Measurements from ENCODE around the gene FADS1. TPM values are rescaled to one million over a fixed set of nuclear protein-coding genes. Genes with fewer than 3 reads are reported as not detected.

Gene FADS1
- total and polyA plus RNA-seq, 8 donors: 1.8 to 56.5 (median 11.7) TPM; not detected in 1

DNA sequence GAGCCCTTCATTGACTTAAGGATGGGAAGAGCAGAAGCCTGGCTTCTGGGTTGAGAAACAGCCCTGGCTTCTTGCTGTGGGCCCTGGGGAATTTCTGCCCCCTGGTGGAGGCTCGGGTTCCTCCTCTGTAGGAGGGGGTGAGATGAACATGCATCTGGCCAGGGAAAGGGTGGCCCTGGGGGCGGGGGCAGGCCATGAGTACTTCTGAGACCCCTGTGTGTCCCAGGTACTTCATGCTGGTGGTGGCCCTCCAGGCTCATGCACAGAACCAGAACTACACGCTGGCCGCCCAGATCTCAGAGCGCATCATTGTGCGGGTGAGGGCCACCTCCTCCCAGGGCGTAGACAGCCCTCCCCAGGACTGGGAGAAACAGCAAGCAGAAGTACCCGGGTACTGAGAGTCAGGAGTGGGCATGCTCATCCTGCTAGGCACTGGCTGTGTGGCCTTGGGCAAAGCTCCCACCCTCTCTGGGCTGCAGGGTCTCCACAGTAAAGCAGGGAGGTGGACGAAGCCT, 40.2 kb downstream of the FADS1 start:
- H3K36me3 ChIP-seq: peaks cover 22 to 70% (median 51%) of the 10 kb centered on the region in 4 donors
- TF ChIP-seq CTCF (IDR thresholded peaks at IDR 0.05) (peak in 5 of 7 experiments; percentile 28 to 79 (median 67)), POLR2A (IDR thresholded peaks at IDR 0.05) (no peak)

GRCh38 chr11:61775606-61776554, 40.9 kb downstream of the FADS1 start:
- no peaks in the 10 kb centered on the region for H3K27me3 ChIP-seq
- H3K4me3 ChIP-seq: peak overlapping the region in 1 of 4 donors; percentile 8
- peaks cover 34 to 71% (median 55%) of the 10 kb centered on the region in 4 donors for H3K4me1 ChIP-seq
- 55 to 77% (median 67%) methylated on average over 15 to 20 of the region's 20 CpGs for WGBS, 5 donors
- TF ChIP-seq POLR2A (IDR thresholded peaks at IDR 0.05) (no peak), CTCF (IDR thresholded peaks at IDR 0.05) (no peak), EP300 (IDR thresholded peaks at IDR 0.05) (no peak), POLR2AphosphoS5 (IDR thresholded peaks at IDR 0.05) (no peak)
- peaks cover 22 to 68% (median 43%) of the 10 kb centered on the region in 4 donors for H3K36me3 ChIP-seq
- peak in 1 of 2 donors; percentile 82 for DNase-seq
- intact Hi-C loops (cut with DNase I; ENCODE audit: low total_unique reads): no loop called here
- H3K27ac ChIP-seq: peak overlapping the region; percentile 43 to 91 (median 52)
- H3K9me3 ChIP-seq: no peaks in the 10 kb centered on the region

More for the DNA sequence above, 40.2 kb downstream of the FADS1 start:
- H3K27ac ChIP-seq: peak overlapping the region; percentile 43 to 91 (median 57)
- no peaks in the 10 kb centered on the region for H3K9me3 ChIP-seq
- H3K27me3 ChIP-seq: no peaks in the 10 kb centered on the region
- DNase-seq: peak; percentile 76 to 83
- H3K4me1 ChIP-seq: peaks cover 26 to 63% (median 47%) of the 10 kb centered on the region in 4 donors
- intact Hi-C loops (cut with DNase I; ENCODE audit: low total_unique reads): no loop called here
- WGBS, 5 donors: 47 to 72% (median 62%) methylated on average over 5 to 9 of the region's 9 CpGs
- H3K4me3 ChIP-seq: peak overlapping the region in 1 of 4 donors; percentile 8

- TF ChIP-seq CTCF (IDR thresholded peaks at IDR 0.05): no peak
- intact Hi-C loops (cut with DNase I; ENCODE audit: low total_unique reads): no loop called here
Observed at GRCh38 chr11:61775106-61775505, 41.7 kb downstream of the FADS1 start.

DNA sequence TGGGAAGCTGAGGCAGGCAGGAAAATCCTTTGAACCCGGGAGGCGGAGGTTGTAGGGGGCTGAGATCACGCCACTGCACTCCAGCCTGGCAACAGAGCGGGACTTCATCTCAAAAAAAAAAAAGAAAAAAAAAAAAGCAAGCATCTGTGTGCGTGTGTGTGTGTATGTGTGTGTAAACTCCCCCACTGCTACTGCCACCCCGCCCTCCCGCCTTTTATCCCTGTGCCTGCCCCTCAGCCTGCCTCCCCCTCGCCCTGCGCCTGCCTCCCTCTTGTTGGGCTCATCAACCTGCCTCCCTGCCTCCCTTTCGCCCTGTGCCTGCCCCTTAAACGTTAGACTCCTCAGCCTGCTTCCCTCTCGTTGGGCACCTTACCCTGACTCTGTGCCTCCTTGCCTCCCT, 42.4 kb downstream of the FADS1 start:
- peak overlapping the region in 4 of 5 donors; percentile 9 to 91 (median 66) for H3K27ac ChIP-seq
- peaks cover 43 to 85% (median 69%) of the 10 kb centered on the region in 4 donors for H3K4me1 ChIP-seq
- H3K9me3 ChIP-seq: no peaks in the 10 kb centered on the region
- no peak for TF ChIP-seq POLR2A (IDR thresholded peaks at IDR 0.05)
- no peak for TF ChIP-seq POLR2AphosphoS5 (IDR thresholded peaks at IDR 0.05)
- TF ChIP-seq CTCF (IDR thresholded peaks at IDR 0.05): no peak
- no peak for TF ChIP-seq EP300 (IDR thresholded peaks at IDR 0.05)
- intact Hi-C loops (cut with DNase I; ENCODE audit: low total_unique reads): no loop called here
- no peak for DNase-seq
- peaks cover 0 to 7% (median 0%) of the 10 kb centered on the region in 3 donors for H3K27me3 ChIP-seq
- no peak overlapping the region for H3K4me3 ChIP-seq
- whole genome bisulfite sequencing, 5 donors: 73 to 80% (median 77%) methylated on average over 11 to 12 of the region's 12 CpGs
- peaks cover 20 to 54% (median 30%) of the 10 kb centered on the region in 4 donors for H3K36me3 ChIP-seq

More at GRCh38 chr11:61775106-61775505, 41.7 kb downstream of the FADS1 start:
- Histone ChIP-seq H3K36me3 (peaks cover 22 to 61% (median 36%) of the 10 kb centered on the region in 4 donors), H3K27ac (peak overlapping the region; percentile 37 to 91 (median 51)), H3K4me1 (peaks cover 41 to 78% (median 62%) of the 10 kb centered on the region in 4 donors), H3K9me3 (no peaks in the 10 kb centered on the region), H3K4me3 (no peak overlapping the region), H3K27me3 (peaks cover 0 to under 1% (median 0%) of the 10 kb centered on the region in 3 donors)
- DNase-seq: no peak
- WGBS, 5 donors: 90 to 96% (median 94%) methylated on average over 6 of the region's 6 CpGs

All from stomach (tissue), 9 donors.